ENCODE data around the gene MCRIP2. TPM values are rescaled to one million over a fixed set of nuclear protein-coding genes. Genes with fewer than 3 reads are reported as not detected.

MCRIP2 gene
- total and polyA plus RNA-seq, 2 of the 8 experiments (the other 6 are each of a cell fraction or from before 2014, with no cell fraction given), result 45.4 to 75.5 TPM

- peak; percentile 58 for TF ChIP-seq KDM4A (IDR thresholded peaks at IDR 0.05; ENCODE audit: low read depth, low read length, severe bottlenecking)
- no peak for TF ChIP-seq SP1 (IDR thresholded peaks at IDR 0.05; ENCODE audit: low read depth, low read length)
- TF ChIP-seq POLR2AphosphoS5 (IDR thresholded peaks at IDR 0.05; ENCODE audit: low read depth, low read length), result peak; percentile 22; the same call in 1 of the 2 replicates
- no peak for TF ChIP-seq POU5F1 (IDR thresholded peaks at IDR 0.05; ENCODE audit: low read depth, low read length)
- TF ChIP-seq TCF12 (IDR thresholded peaks at IDR 0.05; ENCODE audit: low read depth, low read length), result no peak
- no peak for TF ChIP-seq SAP30 (IDR thresholded peaks at IDR 0.05; ENCODE audit: insufficient read depth, insufficient replicate concordance, low read length)
- peak; percentile 89 for TF ChIP-seq GABPA (IDR thresholded peaks at IDR 0.05; ENCODE audit: borderline replicate concordance, insufficient read depth, low read length)
- peak; percentile 85 for TF ChIP-seq CREB1 (IDR thresholded peaks at IDR 0.05)
- peak; percentile 49 for TF ChIP-seq PHF8 (conservative IDR thresholded peaks at IDR 0.05; ENCODE audit: low read depth, low read length)
- peak; percentile 98 for TF ChIP-seq YY1 (IDR thresholded peaks at IDR 0.05; ENCODE audit: low read depth, low read length)
- TF ChIP-seq, protein P1, sequence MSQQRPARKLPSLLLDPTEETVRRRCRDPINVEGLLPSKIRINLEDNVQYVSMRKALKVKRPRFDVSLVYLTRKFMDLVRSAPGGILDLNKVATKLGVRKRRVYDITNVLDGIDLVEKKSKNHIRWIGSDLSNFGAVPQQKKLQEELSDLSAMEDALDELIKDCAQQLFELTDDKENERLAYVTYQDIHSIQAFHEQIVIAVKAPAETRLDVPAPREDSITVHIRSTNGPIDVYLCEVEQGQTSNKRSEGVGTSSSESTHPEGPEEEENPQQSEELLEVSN (IDR thresholded peaks at IDR 0.05), result peak; percentile 71
- TF ChIP-seq SIN3A (conservative IDR thresholded peaks at IDR 0.05 in 1 of 2, IDR thresholded peaks at IDR 0.05 in 1 of 2; ENCODE audit: low read depth in 1 of 2, low read length in 2 of 2), result peak; percentile 94 to 99
- TF ChIP-seq RAD21 (IDR thresholded peaks at IDR 0.05 in 1 of 2, conservative IDR thresholded peaks at IDR 0.05 in 1 of 2; ENCODE audit: low read depth in 2 of 2, low read length in 2 of 2), result no peak
- TF ChIP-seq ASH2L (IDR thresholded peaks at IDR 0.05; ENCODE audit: low read length), result peak; percentile 59
- TF ChIP-seq SRF (IDR thresholded peaks at IDR 0.05; ENCODE audit: low read depth, low read length), result no peak
- TF ChIP-seq TAF7 (optimal IDR thresholded peaks at IDR 0.05; ENCODE audit: borderline replicate concordance, low read depth, low read length), result no peak
- TF ChIP-seq NRF1 (IDR thresholded peaks at IDR 0.05; ENCODE audit: low read depth, low read length), result no peak
- TF ChIP-seq SP4 (IDR thresholded peaks at IDR 0.05; ENCODE audit: low read length), result peak; percentile 75; the same call in 1 of the 2 replicates
Measured at GRCh38 chr16:648781-649589, 7.4 kb downstream of the MCRIP2 start, which contains the start of gene WDR90 (continued).

Data from H1 (cell line).